ENCODE data around the gene ZFTA.

ZFTA gene

DNA sequence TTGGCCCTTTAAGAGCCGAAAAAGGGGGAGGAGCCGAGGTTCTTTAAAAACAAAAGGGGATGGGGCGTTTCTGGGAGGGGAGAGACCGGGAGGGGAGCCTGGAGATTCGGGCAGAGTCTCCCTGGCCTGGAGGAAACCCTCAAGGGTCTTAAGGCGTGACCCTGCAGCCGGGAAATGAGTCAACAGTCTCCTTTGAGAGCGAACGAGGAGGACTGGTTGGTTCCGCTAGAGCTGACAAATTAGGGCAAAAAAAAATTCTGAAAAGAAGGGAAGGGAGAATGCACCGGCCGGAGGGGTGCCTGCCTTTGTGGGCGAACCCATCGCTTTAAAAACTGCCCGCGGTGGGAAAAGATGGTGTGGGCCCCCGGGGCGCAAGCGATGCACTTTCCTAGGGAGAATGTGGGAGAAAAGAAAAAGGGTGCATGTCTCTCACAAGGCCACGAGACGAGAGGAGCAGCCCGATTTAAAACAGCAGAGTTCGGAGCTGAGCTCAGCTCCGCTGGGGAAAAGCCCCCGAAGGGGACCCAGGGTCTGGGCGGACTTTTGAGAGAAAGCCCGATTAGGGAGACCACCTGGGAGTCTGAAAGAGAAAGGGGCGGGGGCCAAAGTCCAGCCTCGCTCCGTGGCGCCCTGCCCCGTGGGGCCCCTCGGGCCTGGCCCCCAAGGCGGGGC is 874 bp downstream of the ZFTA start:
- ChIA-PET CTCF (interaction anchor here (0.7 to 3.6 kb wide), 26 partner anchors 12 to 414 kb away, joined by 3 to 27 read pairs (median 4); partner anchors contain the start of gene MARK2), POLR2A (no interaction called here)
- TF ChIP-seq, protein P1, sequence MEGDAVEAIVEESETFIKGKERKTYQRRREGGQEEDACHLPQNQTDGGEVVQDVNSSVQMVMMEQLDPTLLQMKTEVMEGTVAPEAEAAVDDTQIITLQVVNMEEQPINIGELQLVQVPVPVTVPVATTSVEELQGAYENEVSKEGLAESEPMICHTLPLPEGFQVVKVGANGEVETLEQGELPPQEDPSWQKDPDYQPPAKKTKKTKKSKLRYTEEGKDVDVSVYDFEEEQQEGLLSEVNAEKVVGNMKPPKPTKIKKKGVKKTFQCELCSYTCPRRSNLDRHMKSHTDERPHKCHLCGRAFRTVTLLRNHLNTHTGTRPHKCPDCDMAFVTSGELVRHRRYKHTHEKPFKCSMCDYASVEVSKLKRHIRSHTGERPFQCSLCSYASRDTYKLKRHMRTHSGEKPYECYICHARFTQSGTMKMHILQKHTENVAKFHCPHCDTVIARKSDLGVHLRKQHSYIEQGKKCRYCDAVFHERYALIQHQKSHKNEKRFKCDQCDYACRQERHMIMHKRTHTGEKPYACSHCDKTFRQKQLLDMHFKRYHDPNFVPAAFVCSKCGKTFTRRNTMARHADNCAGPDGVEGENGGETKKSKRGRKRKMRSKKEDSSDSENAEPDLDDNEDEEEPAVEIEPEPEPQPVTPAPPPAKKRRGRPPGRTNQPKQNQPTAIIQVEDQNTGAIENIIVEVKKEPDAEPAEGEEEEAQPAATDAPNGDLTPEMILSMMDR (IDR thresholded peaks at IDR 0.05; ENCODE audit: control extremely low read depth, extremely low read depth, low read depth, missing control alignments), result no peak
- peak; percentile 69 for DNase-seq (ENCODE audit: extremely low spot score)

DNA sequence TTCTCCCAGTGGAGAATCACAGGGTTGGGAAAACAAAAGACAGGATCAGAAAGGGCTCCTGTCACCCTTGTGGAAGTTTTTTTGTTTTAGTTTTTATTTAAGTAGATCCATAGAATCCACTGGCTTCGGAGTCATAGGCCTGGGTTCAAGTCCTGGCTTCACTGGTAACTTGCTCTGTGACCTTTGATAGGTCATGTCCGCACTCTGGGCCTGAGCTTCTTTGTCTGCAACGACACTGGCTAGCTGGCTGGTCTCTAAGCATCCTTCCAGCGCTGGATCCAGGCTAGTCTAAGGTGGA is 1.4 kb downstream of the ZFTA start:
- no peak for DNase-seq (ENCODE audit: extremely low spot score)
- POLR2A ChIA-PET, result no interaction called here
- TF ChIP-seq, protein P1 (IDR thresholded peaks at IDR 0.05; ENCODE audit: control extremely low read depth, extremely low read depth, low read depth, missing control alignments), result no peak
- CTCF ChIA-PET, result interaction anchor here (0.8 to 3.6 kb wide), 20 partner anchors 12 to 414 kb away, joined by 3 to 27 read pairs (median 4); partner anchors contain the start of gene MARK2

DNA sequence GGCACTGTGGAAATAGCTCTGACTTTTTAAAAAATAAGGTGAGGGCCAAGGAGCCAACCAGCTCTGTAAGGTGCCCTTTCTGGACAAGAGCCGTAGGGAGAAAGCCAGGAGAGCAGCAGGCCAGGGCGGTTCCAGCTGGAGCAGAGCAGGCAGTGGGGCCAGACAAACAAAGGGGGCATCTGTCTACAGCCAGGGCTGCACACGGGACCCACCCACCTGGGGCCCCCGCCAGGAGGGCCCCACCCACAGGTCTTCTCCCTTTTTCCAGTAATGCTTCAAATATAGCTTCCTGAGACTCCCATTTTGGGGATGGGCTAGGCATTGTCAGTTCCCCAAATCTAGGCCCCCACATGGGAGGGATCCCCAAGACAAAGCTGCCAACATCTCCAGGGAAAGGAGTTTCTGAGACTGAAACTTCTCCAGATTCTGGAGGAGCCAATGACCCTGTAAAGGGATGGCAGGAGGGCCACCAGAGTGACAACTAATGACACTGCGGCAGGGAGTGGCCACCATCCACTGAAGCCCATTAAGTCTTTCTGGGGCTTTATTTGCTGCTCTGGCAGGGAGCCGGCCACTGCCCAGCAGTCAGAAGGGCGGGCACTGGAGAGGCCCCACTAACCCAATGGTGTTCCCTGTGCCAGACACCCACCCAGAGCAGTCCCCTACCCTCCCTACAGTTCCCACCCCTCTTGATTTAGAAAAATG is 1.9 kb downstream of the ZFTA start:
- DNase-seq (ENCODE audit: extremely low spot score), result no peak
- TF ChIP-seq, protein P1 (IDR thresholded peaks at IDR 0.05; ENCODE audit: control extremely low read depth, extremely low read depth, low read depth, missing control alignments), result no peak
- ChIA-PET CTCF (interaction anchor here (1.0 to 3.1 kb wide), 8 partner anchors 13 to 186 kb away, joined by 3 to 19 read pairs (median 6); partner anchors contain the start of gene MARK2), POLR2A (no interaction called here)

DNA sequence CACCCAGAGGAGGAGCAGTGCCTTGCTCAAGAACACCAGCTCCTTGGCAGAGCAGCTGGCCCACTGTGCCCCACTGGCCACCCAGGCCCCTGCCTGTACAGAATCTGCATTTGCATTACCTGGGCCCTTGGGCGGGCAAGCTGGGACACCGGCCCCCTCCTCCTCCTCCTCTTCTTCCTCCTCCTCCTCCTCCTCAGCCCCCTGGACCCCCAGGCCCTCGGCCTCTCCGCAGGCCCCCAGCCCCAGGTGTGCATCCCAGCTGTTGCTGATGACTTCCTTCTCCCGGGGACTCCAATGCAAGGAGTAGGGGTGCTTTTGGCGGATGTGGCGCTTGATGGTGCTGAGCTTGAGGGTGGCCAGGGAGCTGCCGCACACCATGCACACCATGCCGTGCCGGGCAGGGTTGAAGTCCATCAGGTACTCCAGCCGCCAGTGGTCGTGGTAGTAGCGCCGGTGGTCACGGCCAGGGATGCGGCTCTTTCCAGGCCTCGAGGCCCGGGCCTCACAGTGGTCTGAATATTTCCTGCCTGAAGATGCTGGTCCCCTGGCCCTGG is 2.8 kb downstream of the ZFTA start:
- DNase-seq (ENCODE audit: extremely low spot score), result no peak
- POLR2A ChIA-PET, result no interaction called here
- TF ChIP-seq, protein P1 (IDR thresholded peaks at IDR 0.05; ENCODE audit: control extremely low read depth, extremely low read depth, low read depth, missing control alignments), result no peak
- CTCF ChIA-PET, result interaction anchor here (1.0 to 1.2 kb wide), 2 partner anchors 13 to 28 kb away, joined by 3 read pairs; no protein-coding TSS in a partner anchor

DNA sequence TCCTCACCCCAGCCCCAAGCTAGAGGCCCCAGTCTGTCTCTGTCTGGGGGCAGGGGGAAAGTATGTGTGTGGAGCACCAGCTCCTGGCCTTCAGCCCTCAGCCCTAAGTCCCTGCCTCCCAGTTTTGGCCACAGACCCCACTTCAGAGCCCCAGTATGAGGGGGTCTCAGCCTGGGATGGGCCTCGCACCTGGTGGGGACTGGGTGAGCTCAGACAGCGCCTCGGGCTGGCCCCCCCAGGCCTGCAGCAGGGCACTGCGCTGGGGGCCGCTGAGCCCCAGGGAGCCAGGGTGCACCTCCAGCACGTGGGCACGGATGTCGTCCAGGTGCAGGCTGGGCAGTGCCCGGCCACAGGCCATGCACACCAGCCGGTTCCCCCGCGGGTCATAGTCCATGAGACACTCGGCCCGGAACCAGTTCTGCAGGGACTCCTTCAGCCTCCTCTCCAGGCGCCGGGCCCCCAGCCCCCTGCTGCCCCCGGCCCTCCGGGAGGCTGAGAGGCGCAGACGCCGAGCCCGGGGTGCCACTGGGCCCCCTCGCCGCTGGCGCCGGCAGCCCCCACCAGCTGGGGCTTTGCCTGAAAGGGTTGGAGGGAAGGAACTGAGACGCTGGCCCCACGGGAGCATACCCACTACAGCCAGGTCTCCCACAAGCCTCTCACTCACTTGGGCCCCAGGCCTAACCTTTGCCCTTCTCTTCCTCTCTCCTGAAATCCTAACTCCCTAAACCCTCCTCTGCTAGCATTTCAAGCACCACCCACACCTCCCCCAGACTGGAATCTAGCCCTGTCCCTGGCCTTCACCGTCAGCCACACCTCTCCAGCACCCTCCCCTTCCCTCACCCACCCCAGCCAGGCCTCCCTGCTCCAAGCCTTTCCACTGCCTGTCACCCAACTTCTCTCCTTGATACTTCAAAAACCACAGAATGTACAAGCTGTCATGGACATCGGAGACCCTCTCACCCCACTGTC is 3.6 kb downstream of the ZFTA start:
- DNase-seq (ENCODE audit: extremely low spot score), result no peak

More for the DNA sequence above, 3.6 kb downstream of the ZFTA start:
- POLR2A ChIA-PET, result no interaction called here
- CTCF ChIA-PET, result no interaction called here
- TF ChIP-seq, protein P1 (IDR thresholded peaks at IDR 0.05; ENCODE audit: control extremely low read depth, extremely low read depth, low read depth, missing control alignments), result no peak

All from GM10248 (cell line).